Pancreas (tissue), 10 donors: ENCODE measurements around the gene C12orf56. TPM values are rescaled to one million over a fixed set of nuclear protein-coding genes. Genes with fewer than 3 reads are reported as not detected.

Source experiments
- ATAC-seq, 4 donors: fragments of 200-7000 bp; cut with Tn5 transposase; one replicate each; pipeline versions ENCODE4 v1.8.0 to v1.9.1; 2020; ENCODE audit warnings: mild to moderate bottlenecking in 4 of 4, moderate library complexity in 4 of 4
- DNase-seq, 6 donors: peaks; one replicate each; pipeline ENCODE4 v3.0.0-alpha.2; 2020
- FAIRE-seq: peaks from 2 replicates; lab custom pipeline; 2012; peaks lifted over from hg19 to GRCh38; lab: Jason Lieb, UNC
- H3K27ac ChIP-seq, 4 donors: fragments of 200-600 bp; sonication (generic); 1 replicate in 3 of 4; 2 replicates in 1 of 4; pipeline versions ENCODE4 v1.5.0 to v1.8.0; 2020
- H3K27me3 ChIP-seq, 4 donors: fragments of 200-600 bp; one replicate each; pipeline ENCODE4 v1.8.0; 2021
- H3K36me3 ChIP-seq, 3 donors: fragments of 200-600 bp; sonication (generic) in 1 of 3; one replicate each; pipeline versions ENCODE4 v1.5.0 to v1.8.0; 2020 to 2021
- H3K4me1 ChIP-seq, 3 donors: fragments of 200-600 bp; one replicate each; pipeline ENCODE4 v1.8.0; 2021
- H3K4me3 ChIP-seq, 4 donors: fragments of 200-600 bp; sonication (generic) in 2 of 4; one replicate each; pipeline versions ENCODE4 v1.5.0 to v1.8.0; 2020 to 2021
- H3K9me3 ChIP-seq, 4 donors: fragments of 200-600 bp; one replicate each; pipeline ENCODE4 v1.8.0; 2021
- CTCF ChIP-seq, 4 donors: fragments of 200-600 bp; sonication (generic) in 3 of 4; IDR thresholded peaks; one replicate each; pipeline versions ENCODE4 v1.5.0 to v1.8.0; 2021; ENCODE audit warnings: antibody characterized with exemption in 4 of 4
- WGBS, 2 donors: extraction: QIAGEN DNeasy Blood & Tissue Kit; methylation state at CpG; one replicate each; pipeline ENCODE4 v1.1.7; 2013; 5-methylcytosine and 5-hydroxymethylcytosine counted together
- intact Hi-C, 3 donors: fragments of 100-400 bp; cut with DNase I; formaldehyde crosslinking; loops; one replicate each; pipeline versions ENCODE4 v1.11.1 to v1.14.2; 2022
- polyA plus RNA-seq, 2 donors: library from polyadenylated mRNA; stranded (reverse); fragments of 200-250 nt; gene quantifications; one replicate each; pipeline ENCODE4 v1.2.3, GENCODE V29; 2013
- total RNA-seq, 6 donors: library from RNA; stranded (reverse); fragmentation: NEBNext Ultra II Directional in 4 of 6; extraction: Animal tissue kit (Norgen Biotek cat#: 25700) in 4 of 6; gene quantifications; one replicate each; pipeline versions ENCODE4 v1.2.1 to v1.2.4, GENCODE V29; 2021 to 2023
- donor health status: healthy with polysubstance abuse.
- donor health status: DM: no; HTN: no; CAD: no; lungs with moderate emphysema.
- donor health status: DM: no; HTN: no; CAD: no.
- donor health status: control.
- donor health status: control.
- donor health status: Bipolar disorder and iron deficiency.
- donor health status: DM: yes; HTN: yes; CAD: no.
- donor health status: DM: no; HTN: no; CAD: no.
- donor health status: DM: no; HTN: no; CAD: no.
- donor health status: DM: yes; HTN: yes; CAD: no.

The C12orf56 gene
- total and polyA plus RNA-seq, 8 donors = 0.19 TPM; not detected in 7

- Histone ChIP-seq H3K27ac (no peak overlapping the region), H3K36me3 (no peaks in the 10 kb centered on the region), H3K27me3 (no peaks in the 10 kb centered on the region), H3K4me3 (no peak overlapping the region), H3K4me1 (peaks cover 0 to 3% (median 0%) of the 10 kb centered on the region in 3 donors), H3K9me3 (no peaks in the 10 kb centered on the region)
- FAIRE-seq (no peak), ATAC-seq (peak in 2 of 4 donors; percentile 50 to 57), DNase-seq (no peak)
- intact Hi-C loops = no loop called here
- TF ChIP-seq CTCF (IDR thresholded peaks at IDR 0.05) = no peak
Observed at GRCh38 chr12:64237382-64237781, 153.2 kb downstream of the C12orf56 start.

GRCh38 chr12:64236549-64236948, 154.0 kb downstream of the C12orf56 start:
- DNase-seq (no peak), FAIRE-seq (no peak), ATAC-seq (peak in 2 of 4 donors; percentile 16 to 19)
- no peak overlapping the region for H3K4me3 ChIP-seq
- H3K27ac ChIP-seq = no peak overlapping the region
- no peaks in the 10 kb centered on the region for H3K27me3 ChIP-seq
- peaks cover 0 to 3% (median 0%) of the 10 kb centered on the region in 3 donors for H3K4me1 ChIP-seq
- intact Hi-C loops = no loop called here
- no peak for TF ChIP-seq CTCF (IDR thresholded peaks at IDR 0.05)
- no peaks in the 10 kb centered on the region for H3K36me3 ChIP-seq
- H3K9me3 ChIP-seq = no peaks in the 10 kb centered on the region

- ATAC-seq (no peak), FAIRE-seq (no peak), DNase-seq (no peak)
- 77 to 95% methylated on average over 1 of the region's 1 CpG for WGBS, 2 donors
- no peaks in the 10 kb centered on the region for H3K36me3 ChIP-seq
- TF ChIP-seq CTCF (IDR thresholded peaks at IDR 0.05) = no peak
- no peaks in the 10 kb centered on the region for H3K9me3 ChIP-seq
- intact Hi-C loops = no loop called here
- H3K4me3 ChIP-seq = no peak overlapping the region
- H3K27ac ChIP-seq = no peak overlapping the region
- H3K4me1 ChIP-seq = no peaks in the 10 kb centered on the region
- no peaks in the 10 kb centered on the region for H3K27me3 ChIP-seq
Observed at GRCh38 chr12:64232196-64232595, 158.4 kb downstream of the C12orf56 start.

GRCh38 chr12:64229796-64230195, 160.8 kb downstream of the C12orf56 start:
- TF ChIP-seq CTCF (IDR thresholded peaks at IDR 0.05) = no peak
- H3K27me3 ChIP-seq = no peaks in the 10 kb centered on the region
- FAIRE-seq = no peak
- intact Hi-C loops = no loop called here
- no peaks in the 10 kb centered on the region for H3K4me1 ChIP-seq
- no peaks in the 10 kb centered on the region for H3K36me3 ChIP-seq
- 85 to 88% methylated on average over 5 of the region's 5 CpGs for WGBS, 2 donors
- DNase-seq = no peak
- no peak overlapping the region for H3K27ac ChIP-seq
- no peak for ATAC-seq
- H3K9me3 ChIP-seq = no peaks in the 10 kb centered on the region
- H3K4me3 ChIP-seq = no peak overlapping the region

GRCh38 chr12:64229240-64229639, 161.3 kb downstream of the C12orf56 start:
- 59 to 66% methylated on average over 4 of the region's 4 CpGs for WGBS, 2 donors
- H3K9me3 ChIP-seq = no peaks in the 10 kb centered on the region
- DNase-seq = no peak
- H3K4me1 ChIP-seq = no peaks in the 10 kb centered on the region
- H3K4me3 ChIP-seq = no peak overlapping the region
- intact Hi-C loops = no loop called here
- no peaks in the 10 kb centered on the region for H3K36me3 ChIP-seq
- TF ChIP-seq CTCF (IDR thresholded peaks at IDR 0.05) = no peak
- no peak for FAIRE-seq
- H3K27me3 ChIP-seq = no peaks in the 10 kb centered on the region
- no peak overlapping the region for H3K27ac ChIP-seq
- ATAC-seq = no peak
